K562 (cell line): ENCODE data around the gene PSEN1. TPM values are rescaled to one million over a fixed set of nuclear protein-coding genes. Genes with fewer than 3 reads are reported as not detected.

ENCODE experiments used
- ATAC-seq: fragments of 200-7000 bp; cut with Tn5 transposase; 3 replicates; pipeline ENCODE4 v1.9.1; 2020; ENCODE audit warnings: moderate library complexity
- Bru-seq: library from RNA; stranded (reverse); fragments of 400-500 nt; gene quantifications from one replicate; lab custom pipeline; 2021; lab: Mats Ljungman, UMichigan
- BruChase-seq, 2 experiments: library from RNA; stranded (reverse); fragments of 400-500 nt; gene quantifications; one replicate each; lab custom pipeline; 2021; lab: Mats Ljungman, UMichigan
- BruUV-seq: library from RNA; stranded (reverse); fragments of 400-500 nt; replicated peaks from 2 replicates; lab custom pipeline; 2021; lab: Mats Ljungman, UMichigan
- CTCF ChIA-PET: fragments of 300-600 bp; formaldehyde crosslinking; extraction: SDS; loops from one replicate; lab custom pipeline; 2021; ENCODE audit warnings: low intra/inter-chr PET ratio; lab: Yijun Ruan, JAX
- POLR2A ChIA-PET: fragments of 300-600, 350-650 bp; sonication (Branson Sonifier 250); formaldehyde crosslinking; extraction: SDS; loops from one replicate; lab custom pipeline; 2021; ENCODE audit warnings: antibody characterized with exemption, inconsistent platforms; lab: Yijun Ruan, JAX
- DNase-seq, 4 experiments: peaks; one replicate each; pipeline versions ENCODE4 v3.0.0 to v3.0.0-alpha.2; 2011 to 2018; ENCODE audit warnings: low spot score in 3 of 4, mixed read lengths in 3 of 4; ENCODE audit errors: extremely low read depth in 1 of 4
- FAIRE-seq: peaks from 2 replicates; lab custom pipeline; 2011; peaks lifted over from hg19 to GRCh38; lab: Jason Lieb, UNC
- H2AFZ ChIP-seq: 2 replicates; pipeline ENCODE4 v1.6.0; 2011; ENCODE audit warnings: low read depth, low read length, control low read depth, inconsistent platforms
- H3K27ac ChIP-seq: fragments of 200-600 bp; 3 replicates; pipeline ENCODE4 v1.8.0; 2011; ENCODE audit warnings: low read depth, mild to moderate bottlenecking, control low read depth, inconsistent platforms, low read length, moderate library complexity, mixed read lengths; ENCODE audit errors: extremely low read depth
- H3K27me3 ChIP-seq, 2 experiments: fragments of 300-600 bp in 1 of 2; 2 replicates in 1 of 2; 3 replicates in 1 of 2; pipeline versions ENCODE4 v1.6.0 to v1.8.0; 2011; ENCODE audit warnings: inconsistent platforms in 2 of 2, low read length in 2 of 2, mild to moderate bottlenecking in 1 of 2, mixed read lengths in 1 of 2, moderate library complexity in 1 of 2; ENCODE audit not compliant: control insufficient read depth in 2 of 2, insufficient read depth in 2 of 2
- H3K36me3 ChIP-seq: fragments of 300-600 bp; 3 replicates; pipeline ENCODE4 v1.8.0; 2011; ENCODE audit warnings: mild to moderate bottlenecking, low read length, inconsistent platforms; ENCODE audit not compliant: control insufficient read depth, insufficient read depth
- H3K4me1 ChIP-seq, 2 experiments: fragments of 200-600 bp in 1 of 2; replicated peaks in 1 of 2; 2 replicates in 1 of 2; 3 replicates in 1 of 2; pipeline versions ENCODE4 v1.5.1 to v1.8.0; 2011; ENCODE audit warnings: inconsistent platforms in 2 of 2, low read length in 2 of 2, mild to moderate bottlenecking in 1 of 2, mixed read lengths in 1 of 2, moderate library complexity in 1 of 2; ENCODE audit not compliant: control insufficient read depth in 2 of 2, insufficient read depth in 2 of 2
- H3K4me2 ChIP-seq: 2 replicates; pipeline ENCODE4 v1.6.1; 2011; ENCODE audit warnings: low read length, control low read depth, inconsistent platforms, mixed read lengths; ENCODE audit not compliant: insufficient read depth
- H3K4me3 ChIP-seq: fragments of 200-600 bp; sonication (generic), shearing (Covaris generic); 2 replicates; pipeline ENCODE4 v1.5.1; 2016; ENCODE audit warnings: control low read depth, inconsistent platforms
- H3K79me2 ChIP-seq: fragments of 200-600 bp; 3 replicates; pipeline ENCODE4 v1.8.0; 2011; ENCODE audit warnings: low read length, inconsistent platforms; ENCODE audit not compliant: control insufficient read depth, insufficient read depth
- H3K9ac ChIP-seq, 2 experiments: 2 replicates each; pipeline versions ENCODE4 v1.6.0 to v1.6.1; 2011; ENCODE audit warnings: low read depth in 2 of 2, low read length in 2 of 2, control low read depth in 1 of 2, inconsistent platforms in 1 of 2, mild to moderate bottlenecking in 1 of 2, mixed read lengths in 1 of 2; ENCODE audit not compliant: insufficient read depth in 1 of 2
- H3K9me1 ChIP-seq: one replicate; pipeline ENCODE4 v1.6.0; 2011; ENCODE audit warnings: inconsistent platforms, mild to moderate bottlenecking, low read length, moderate library complexity; ENCODE audit not compliant: control insufficient read depth, insufficient read depth
- H3K9me3 ChIP-seq: replicated peaks from 2 replicates; pipeline ENCODE4 v1.5.1; 2011; ENCODE audit warnings: low read depth, low read length, inconsistent platforms; ENCODE audit not compliant: control insufficient read depth, insufficient read depth
- H4K20me1 ChIP-seq: replicated peaks from 2 replicates; pipeline ENCODE4 v1.6.1; 2011; ENCODE audit warnings: low read length, inconsistent platforms, mixed read lengths; ENCODE audit not compliant: control insufficient read depth, insufficient read depth
- CREB1 ChIP-seq, 2 experiments: sonication (generic) in 1 of 2; formaldehyde crosslinking in 1 of 2; IDR thresholded peaks; 2 replicates each; pipeline versions ENCODE4 v1.6.1 to v1.8.0; 2012 to 2022; ENCODE audit warnings: inconsistent platforms in 1 of 2, mild to moderate bottlenecking in 1 of 2, missing genetic modification reagents in 1 of 2, moderate library complexity in 1 of 2
- DACH1 ChIP-seq: fragments of 450-650 bp; IDR thresholded peaks from 2 replicates; pipeline ENCODE4 v1.6.1; 2018; ENCODE audit not compliant: partially characterized antibody
- FOXK1 ChIP-seq: sonication (generic); formaldehyde crosslinking; IDR thresholded peaks from 2 replicates; pipeline ENCODE4 v1.8.0; 2022; ENCODE audit warnings: missing genetic modification reagents, mild to moderate bottlenecking, borderline replicate concordance
- HMGN3 ChIP-seq: IDR thresholded peaks from 2 replicates; pipeline ENCODE4 v1.6.1; 2011; ENCODE audit warnings: borderline replicate concordance, low read depth, mild to moderate bottlenecking, mixed read lengths, low read length; ENCODE audit not compliant: insufficient read length; ENCODE audit errors: extremely low read depth
- MXD1 ChIP-seq: fragments of 250-450 bp; sonication (Bioruptor Pico); IDR thresholded peaks from 2 replicates; pipeline ENCODE4 v1.8.0; 2021; ENCODE audit warnings: borderline replicate concordance, mild to moderate bottlenecking, moderate library complexity; ENCODE audit not compliant: poor library complexity, severe bottlenecking
- NCOA4 ChIP-seq: fragments of 450-650 bp; IDR thresholded peaks from 2 replicates; pipeline ENCODE4 v1.6.1; 2018; ENCODE audit warnings: mild to moderate bottlenecking; ENCODE audit not compliant: partially characterized antibody
- NFIC ChIP-seq: fragments of 450-650 bp; IDR thresholded peaks from 2 replicates; pipeline ENCODE4 v1.6.1; 2017; ENCODE audit warnings: mild to moderate bottlenecking, inconsistent platforms
- NFIX ChIP-seq: fragments of 250-450 bp; sonication (Bioruptor Pico); IDR thresholded peaks from 2 replicates; pipeline ENCODE4 v1.4.0; 2020; ENCODE audit warnings: low read depth, mild to moderate bottlenecking, moderate library complexity
- NONO ChIP-seq, 2 experiments: fragments of 200-400 bp in 1 of 2; fragments of 450-650 bp in 1 of 2; formaldehyde crosslinking in 1 of 2; IDR thresholded peaks; 2 replicates each; pipeline ENCODE4 v1.6.1; 2017; ENCODE audit warnings: low read depth in 2 of 2, mild to moderate bottlenecking in 2 of 2, moderate library complexity in 2 of 2, low read length in 1 of 2
- POLR2AphosphoS2 ChIP-seq: IDR thresholded peaks from 2 replicates; pipeline ENCODE4 v1.6.1; 2012; ENCODE audit warnings: low read length, improper control_type of control experiment
- RCOR1 ChIP-seq, 2 experiments: IDR thresholded peaks; 2 replicates each; pipeline ENCODE4 v1.6.1; 2012; ENCODE audit warnings: low read depth in 2 of 2, low read length in 2 of 2, borderline replicate concordance in 1 of 2, improper control_type of control experiment in 1 of 2
- RHOXF2B ChIP-seq: fragments of 250-450 bp; sonication (Bioruptor Pico); conservative IDR thresholded peaks from 2 replicates; pipeline ENCODE4 v1.5.1; 2021
- TAF9B ChIP-seq: fragments of 450-650 bp; IDR thresholded peaks from 2 replicates; pipeline ENCODE4 v1.6.1; 2018; ENCODE audit warnings: mild to moderate bottlenecking; ENCODE audit not compliant: partially characterized antibody
- TEAD1 ChIP-seq, 2 experiments: fragments of 450-650 bp in 1 of 2; sonication (generic) in 1 of 2; formaldehyde crosslinking; IDR thresholded peaks; 2 replicates each; pipeline versions ENCODE4 v1.4.0 to v1.8.0; 2020 to 2022; ENCODE audit warnings: mild to moderate bottlenecking in 2 of 2, missing genetic modification reagents in 1 of 2
- ZNF436 ChIP-seq: fragments of 250-450, 450-650 bp; sonication (Bioruptor Pico); formaldehyde crosslinking; IDR thresholded peaks from 2 replicates; pipeline ENCODE4 v1.7.0; 2020; ENCODE audit warnings: mild to moderate bottlenecking
- WGBS: fragments of 100-300 bp; shearing (Covaris generic); methylation state at CpG from one replicate; pipeline ENCODE4 v1.1.6; 2016; ENCODE audit warnings: low coverage, mixed read lengths; ENCODE audit not compliant: insufficient coverage; ENCODE audit errors: missing lambda C conversion rate; 5-methylcytosine and 5-hydroxymethylcytosine counted together
- in situ Hi-C: fragments of 300-500 bp; cut with MboI; formaldehyde crosslinking; loops from 4 replicates; pipeline ENCODE4 v1.15.0; 2018; ENCODE audit warnings: inconsistent platforms, mixed read lengths
- intact Hi-C: fragments of 100-400 bp; cut with micrococcal nuclease; formaldehyde crosslinking; loops from 2 replicates; pipeline ENCODE4 v1.14.2; 2022
- long read RNA-seq, 3 experiments: library from polyadenylated mRNA in 2 of 3; library from RNA in 1 of 3; unstranded in 2 of 3; stranded (forward) in 1 of 3; transcript quantifications; one replicate each; pipeline ENCODE4 v2.0.0, GENCODE V29; 2019 to 2022
- polyA minus RNA-seq, 3 experiments: library from RNA; depleted of rRNA, polyadenylated mRNA; stranded (reverse); fragments of >200 nt; gene quantifications; 2 replicates each; pipeline ENCODE4 v1.2.3, GENCODE V29; 2011
- polyA plus RNA-seq, 8 experiments: library from polyadenylated mRNA; depleted of rRNA in 4 of 8; stranded (reverse) in 5 of 8; unstranded in 3 of 8; fragments of >200 nt; fragmentation: Nextera tagmentation in 2 of 8; fragmentation: Illumina TruSeq in 1 of 8; extraction: Ambion mirVana in 2 of 8; extraction: Trizol in 1 of 8; gene quantifications; 2 replicates each; pipeline versions ENCODE4 v1.2.1 to v1.2.3, GENCODE V29; 2011 to 2014; ENCODE audit warnings: inconsistent platforms in 1 of 8, missing spikeins in 1 of 8
- total RNA-seq, 7 experiments: library from RNA; depleted of rRNA in 6 of 7; stranded (reverse); fragments of >200 nt in 6 of 7; fragmentation: Illumina TruSeq in 2 of 7; extraction: Trizol in 2 of 7; gene quantifications; 2 replicates each; pipeline versions ENCODE4 v1.2.1 to v1.2.3, GENCODE V29; 2011 to 2021; ENCODE audit warnings: low replicate concordance in 1 of 7

PSEN1 gene
- 48.7 and 55.9 TPM in 2 replicates for total RNA-seq (2011; cell fraction: chromatin; rRNA removed; ENCODE audit: low replicate concordance)
- total RNA-seq (2011; cell fraction: nucleolus; rRNA removed), result 20.5 and 23.4 TPM in 2 replicates
- total RNA-seq (2011; cell fraction: nucleoplasm; rRNA removed), result 33.9 and 51.6 TPM in 2 replicates
- 15.0 and 15.3 TPM in 2 replicates for total RNA-seq (2014; rRNA removed)
- total RNA-seq (2014; rRNA removed; fragmentation: Illumina TruSeq; extraction: Trizol), result 14.3 and 16.2 TPM in 2 replicates
- total RNA-seq (2015; rRNA removed; fragmentation: Illumina TruSeq; extraction: Trizol), result 14.6 and 14.8 TPM in 2 replicates
- 18.7 and 22.2 TPM in 2 replicates for total RNA-seq (2021)
- polyA plus RNA-seq (2011; rRNA removed), result 9.9 and 10.8 TPM in 2 replicates
- polyA plus RNA-seq (2011; cell fraction: cytosol; rRNA removed), result 7.7 and 12.8 TPM in 2 replicates
- 9.9 and 10.5 TPM in 2 replicates for polyA plus RNA-seq (2011; cell fraction: nucleus; rRNA removed)
- polyA plus RNA-seq (2012), result 16.5 and 23.1 TPM in 2 replicates
- polyA plus RNA-seq (2014; fragmentation: Illumina TruSeq; extraction: Trizol), result 20.1 and 25.2 TPM in 2 replicates
- 10 to 100 TPM in 1 of 2 experiments, 1 to 10 TPM in 1; 6.5 to 13.7 TPM for polyA plus RNA-seq (2014; fragmentation: Nextera tagmentation; extraction: Ambion mirVana)
- polyA plus RNA-seq (2014; rRNA removed), result 12.7 and 13.9 TPM in 2 replicates
- polyA minus RNA-seq (2011; rRNA and poly(A)+ RNA removed), result 32.1 and 45.4 TPM in 2 replicates
- polyA minus RNA-seq (2011; cell fraction: cytosol; rRNA and poly(A)+ RNA removed), result 10.2 and 15.7 TPM in 2 replicates
- polyA minus RNA-seq (2011; cell fraction: nucleus; rRNA and poly(A)+ RNA removed), result 7.9 and 15.7 TPM in 2 replicates
- percentile 62 among the genes with signal in this experiment for Bru-seq, nascent RNA
- percentile 74 among the genes with signal in this experiment for BruChase-seq, experiment 1, labeled RNA remaining after a 2-hour chase
- BruChase-seq, experiment 2, labeled RNA remaining after a 6-hour chase, result percentile 73 among the genes with signal in this experiment
- long read RNA-seq, experiment 1, full-length matches to known transcripts, result 43 of 77 reads
- long read RNA-seq, experiment 1, partial matches to known transcripts, result 5 of 77 reads
- long read RNA-seq, experiment 1, other reads (novel, unspliced or antisense), result 29 of 77 reads
- long read RNA-seq, experiment 2, full-length matches to known transcripts, result 10 of 24 reads
- long read RNA-seq, experiment 2, partial matches to known transcripts, result 4 of 24 reads
- long read RNA-seq, experiment 2, other reads (novel, unspliced or antisense), result 10 of 24 reads
- long read RNA-seq, experiment 3, full-length matches to known transcripts, result 7 of 11 reads
- long read RNA-seq, experiment 3, partial matches to known transcripts, result 1 of 11 reads
- long read RNA-seq, experiment 3, other reads (novel, unspliced or antisense), result 3 of 11 reads

GRCh38 chr14:73136387-73137225 lies at the start of gene PSEN1:
Gene PSEN1 (plus strand): TSS chr14:73136507. CDS start chr14:73148020, 11,513 bp downstream.
- H3K27ac ChIP-seq, result peak within 1 kb of the TSS; percentile 87
- TSS peak; percentile 77 for BruUV-seq
- peak within 1 kb of the TSS; percentile 97 for H3K4me3 ChIP-seq
- H3K27me3 ChIP-seq, result no peaks in the 10 kb centered on the region
- H3K4me1 ChIP-seq, result peaks cover 0 to 16% of the 10 kb centered on the region in 2 experiments; a peak in 3 of 5 replicates
- H3K4me2 ChIP-seq, result peak within 1 kb of the TSS; percentile 91
- in situ Hi-C loops, result no loop called here
- peaks cover 39% of the 10 kb centered on the region for H3K79me2 ChIP-seq
- intact Hi-C loops, result no loop called here
- H3K9me3 ChIP-seq, result no peaks in the 10 kb centered on the region
- DNase-seq (peak; percentile 91 to 94 (median 92)), ATAC-seq (peak; percentile 96), FAIRE-seq (peak; percentile 89)
- peak within 1 kb of the TSS; percentile 67 to 92 for H3K9ac ChIP-seq
- 0% methylated on average over 23 of the region's 71 CpGs for WGBS
- CTCF ChIA-PET, result no interaction called here
- H3K9me1 ChIP-seq, result no peaks in the 10 kb centered on the region
- POLR2A ChIA-PET, result interaction anchor here (0.6 to 2.3 kb wide), 5 partner anchors 8 to 149 kb away, joined by 3 to 14 read pairs (median 5); no protein-coding TSS in a partner anchor
- no peaks in the 10 kb centered on the region for H4K20me1 ChIP-seq
- no peaks in the 10 kb centered on the region for H3K36me3 ChIP-seq
- peak within 1 kb of the TSS; percentile 97 for H2AFZ ChIP-seq
- TF ChIP-seq NONO (IDR thresholded peaks at IDR 0.05; ENCODE audit: low read depth in 2 of 2, low read length in 1 of 2), result no peak
- no peak for TF ChIP-seq RCOR1 (IDR thresholded peaks at IDR 0.05; ENCODE audit: borderline replicate concordance in 1 of 2, low read depth in 2 of 2, low read length in 2 of 2)
- no peak for TF ChIP-seq NCOA4
- TF ChIP-seq POLR2AphosphoS2, result peak; percentile 69; the same call in 1 of the 2 replicates
- peak; percentile 44 for TF ChIP-seq TAF9B
- TF ChIP-seq FOXK1, result peak; percentile 58; the same call in 1 of the 2 replicates
- TF ChIP-seq RHOXF2B (CRISPR knock-in tag), result no peak
- TF ChIP-seq HMGN3, result peak; percentile 31
- no peak for TF ChIP-seq MXD1
- peak; percentile 30; the same call in 1 of the 2 replicates for TF ChIP-seq NFIC
- TF ChIP-seq CREB1 (IDR thresholded peaks at IDR 0.05), result peak; percentile 82
- peak; percentile 86 for TF ChIP-seq CREB1 (CRISPR knock-in tag; IDR thresholded peaks at IDR 0.05)
- no peak for TF ChIP-seq ZNF436 (CRISPR knock-in tag)
- 0 out of 4 replicates have a peak, but pooled peaks of 1 of the 2 experiments have one; percentile 30 for TF ChIP-seq TEAD1 (CRISPR knock-in tag; IDR thresholded peaks at IDR 0.05)
- TF ChIP-seq DACH1, result no peak
- TF ChIP-seq NFIX (CRISPR knock-in tag), result no peak
